Adipocyte (in vitro differentiated cells): ENCODE data around the gene GRK6.

Experiments used
- DNase-seq: peaks from one replicate; pipeline ENCODE4 v3.0.0-alpha.2; 2015; ENCODE audit warnings: low read depth
- H3K27me3 ChIP-seq: replicated peaks from 2 replicates; pipeline ENCODE4 v1.7.0; 2013; ENCODE audit warnings: mild to moderate bottlenecking, low read length, moderate library complexity; ENCODE audit not compliant: control insufficient read depth, insufficient read depth
- H3K36me3 ChIP-seq: 2 replicates; pipeline ENCODE4 v1.7.0; 2013; ENCODE audit warnings: low read length, mild to moderate bottlenecking, moderate library complexity; ENCODE audit not compliant: control insufficient read depth, insufficient read depth, severe bottlenecking
- H3K4me1 ChIP-seq: 2 replicates; pipeline ENCODE4 v1.7.0; 2013; ENCODE audit warnings: mild to moderate bottlenecking, low read length, moderate library complexity; ENCODE audit not compliant: control insufficient read depth, insufficient read depth
- H3K4me3 ChIP-seq: 2 replicates; pipeline ENCODE4 v1.7.0; 2013; ENCODE audit warnings: mild to moderate bottlenecking, low read length, moderate library complexity
- H3K9ac ChIP-seq: 2 replicates; pipeline ENCODE4 v1.7.0; 2013; ENCODE audit warnings: mild to moderate bottlenecking, low read length, moderate library complexity
- H3K9me3 ChIP-seq: 2 replicates; pipeline ENCODE4 v1.7.0; 2013; ENCODE audit warnings: mild to moderate bottlenecking, low read length, moderate library complexity; ENCODE audit not compliant: control insufficient read depth

GRK6 gene

GRCh38 chr5:177445052-177445916 is 18.8 kb downstream of the GRK6 start:
- Histone ChIP-seq H3K36me3 (peaks cover 3% of the 10 kb centered on the region), H3K4me1 (peaks cover 13% of the 10 kb centered on the region), H3K9me3 (no peaks in the 10 kb centered on the region), H3K9ac (no peak overlapping the region), H3K4me3 (no peak overlapping the region), H3K27me3 (no peaks in the 10 kb centered on the region)
- no peak for DNase-seq

- Histone ChIP-seq H3K4me1 (peaks cover 13% of the 10 kb centered on the region), H3K27me3 (no peaks in the 10 kb centered on the region), H3K9me3 (no peaks in the 10 kb centered on the region), H3K4me3 (peak overlapping the region; percentile 82), H3K36me3 (peaks cover 3% of the 10 kb centered on the region), H3K9ac (peak overlapping the region; percentile 72)
- DNase-seq = no peak
These were observed 19.4 kb downstream of the GRK6 start for GRCh38 chr5:177445917-177446199.

GRCh38 chr5:177446200-177447065 is 20.0 kb downstream of the GRK6 start, which contains the start of gene PRR7:
Gene PRR7 (plus strand): TSS chr5:177446814. CDS start chr5:177455068, 8,254 bp downstream.
- peaks cover 13% of the 10 kb centered on the region for H3K4me1 ChIP-seq
- peak; percentile 83 for DNase-seq
- peak within 1 kb of the TSS; percentile 72 for H3K9ac ChIP-seq
- no peaks in the 10 kb centered on the region for H3K27me3 ChIP-seq
- H3K9me3 ChIP-seq = no peaks in the 10 kb centered on the region
- H3K36me3 ChIP-seq = peaks cover 3% of the 10 kb centered on the region
- peak within 1 kb of the TSS; percentile 82 for H3K4me3 ChIP-seq

GRCh38 chr5:177447066-177447610 is 20.7 kb downstream of the GRK6 start:
- Histone ChIP-seq H3K4me1 (peaks cover 13% of the 10 kb centered on the region), H3K36me3 (peaks cover 3% of the 10 kb centered on the region), H3K9me3 (no peaks in the 10 kb centered on the region), H3K4me3 (peak overlapping the region; percentile 82), H3K27me3 (no peaks in the 10 kb centered on the region), H3K9ac (peak overlapping the region; percentile 72)
- peak; percentile 74 for DNase-seq

DNA sequence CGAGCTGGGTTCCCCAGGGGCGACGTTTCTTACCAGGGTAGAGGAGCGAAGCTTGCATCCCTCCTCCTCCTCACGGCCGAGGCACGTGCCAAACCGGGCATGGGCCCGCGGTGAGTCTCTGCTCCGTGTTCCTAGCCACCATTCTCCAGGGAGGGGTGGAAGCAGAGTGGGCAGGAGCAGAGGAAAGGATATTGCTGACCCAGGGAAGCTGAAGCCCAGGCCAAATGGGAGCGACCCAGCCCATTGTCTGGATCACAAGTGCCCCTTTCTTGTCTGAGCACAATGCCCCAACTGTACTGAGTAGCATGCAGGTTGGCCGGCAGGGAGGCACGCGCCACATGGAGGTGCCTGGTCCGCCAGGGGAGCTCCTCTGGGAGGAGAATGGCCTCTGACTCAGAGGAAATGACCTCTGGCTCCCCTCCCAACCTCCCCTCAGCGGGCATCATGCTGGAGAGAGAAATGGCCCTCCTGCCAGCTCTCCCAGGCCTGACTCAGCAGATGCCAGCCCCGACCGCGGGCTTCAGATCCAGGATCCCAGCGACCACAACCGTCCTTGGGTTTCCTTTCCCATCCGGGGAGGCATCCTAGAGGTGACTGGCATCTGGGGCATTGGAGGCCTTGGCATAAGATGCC is 21.3 kb downstream of the GRK6 start:
- Histone ChIP-seq H3K4me3 (no peak overlapping the region), H3K9ac (no peak overlapping the region), H3K9me3 (no peaks in the 10 kb centered on the region), H3K27me3 (no peaks in the 10 kb centered on the region), H3K36me3 (no peaks in the 10 kb centered on the region), H3K4me1 (peaks cover 13% of the 10 kb centered on the region)
- peak; percentile 68 for DNase-seq

GRCh38 chr5:177448244-177448950 is 21.9 kb downstream of the GRK6 start:
- Histone ChIP-seq H3K9ac (no peak overlapping the region), H3K27me3 (no peaks in the 10 kb centered on the region), H3K4me3 (no peak overlapping the region), H3K9me3 (no peaks in the 10 kb centered on the region), H3K36me3 (no peaks in the 10 kb centered on the region), H3K4me1 (peaks cover 13% of the 10 kb centered on the region)
- DNase-seq = no peak

DNA sequence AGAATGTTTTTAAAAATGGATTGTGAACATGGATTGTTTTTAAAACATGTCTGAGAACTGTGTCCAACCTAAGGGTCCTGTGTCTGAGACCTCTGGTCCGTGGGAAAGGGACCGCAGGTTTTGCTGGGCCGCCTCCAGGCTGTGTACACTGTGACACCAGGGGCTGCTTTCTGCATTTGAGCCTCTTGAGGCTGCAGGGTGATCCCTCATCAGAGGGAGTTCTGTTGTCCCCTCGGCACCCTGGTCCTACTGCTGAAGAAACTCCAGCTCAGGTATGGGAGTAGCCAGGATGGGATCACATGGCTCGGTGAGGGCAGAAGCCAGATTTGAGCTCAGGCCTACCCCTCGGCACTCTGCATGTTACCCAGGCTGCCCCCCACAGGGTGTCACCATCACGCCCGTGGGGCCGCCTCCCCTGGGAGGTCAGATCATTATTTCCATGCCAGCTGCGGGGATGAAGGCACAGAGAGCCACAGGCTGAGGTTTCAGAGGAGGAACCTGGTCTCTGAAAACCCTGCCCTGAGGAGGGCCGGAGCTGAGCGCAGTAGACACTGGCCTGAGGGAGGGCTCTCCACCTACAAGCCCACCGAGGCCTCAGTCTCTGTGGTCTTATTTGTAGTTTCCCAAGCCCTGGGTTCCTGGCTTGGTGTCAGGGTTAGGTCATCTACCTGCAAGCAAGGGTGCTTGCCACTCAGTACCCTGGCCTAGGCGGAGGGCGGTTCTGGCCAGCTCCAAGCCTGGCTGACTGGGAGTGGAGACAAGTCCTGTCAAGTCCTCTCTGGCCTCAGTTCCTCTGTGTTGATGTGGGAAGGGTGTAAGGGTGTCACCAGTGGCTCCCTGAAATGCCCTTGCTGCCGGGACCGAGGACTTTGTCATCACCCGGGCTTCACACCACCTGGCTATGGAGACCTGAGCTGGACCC is 22.9 kb downstream of the GRK6 start:
- no peak overlapping the region for H3K9ac ChIP-seq
- H3K36me3 ChIP-seq = no peaks in the 10 kb centered on the region
- no peak for DNase-seq
- peaks cover 18% of the 10 kb centered on the region for H3K4me1 ChIP-seq
- H3K4me3 ChIP-seq = no peak overlapping the region
- no peaks in the 10 kb centered on the region for H3K27me3 ChIP-seq
- H3K9me3 ChIP-seq = no peaks in the 10 kb centered on the region

DNA sequence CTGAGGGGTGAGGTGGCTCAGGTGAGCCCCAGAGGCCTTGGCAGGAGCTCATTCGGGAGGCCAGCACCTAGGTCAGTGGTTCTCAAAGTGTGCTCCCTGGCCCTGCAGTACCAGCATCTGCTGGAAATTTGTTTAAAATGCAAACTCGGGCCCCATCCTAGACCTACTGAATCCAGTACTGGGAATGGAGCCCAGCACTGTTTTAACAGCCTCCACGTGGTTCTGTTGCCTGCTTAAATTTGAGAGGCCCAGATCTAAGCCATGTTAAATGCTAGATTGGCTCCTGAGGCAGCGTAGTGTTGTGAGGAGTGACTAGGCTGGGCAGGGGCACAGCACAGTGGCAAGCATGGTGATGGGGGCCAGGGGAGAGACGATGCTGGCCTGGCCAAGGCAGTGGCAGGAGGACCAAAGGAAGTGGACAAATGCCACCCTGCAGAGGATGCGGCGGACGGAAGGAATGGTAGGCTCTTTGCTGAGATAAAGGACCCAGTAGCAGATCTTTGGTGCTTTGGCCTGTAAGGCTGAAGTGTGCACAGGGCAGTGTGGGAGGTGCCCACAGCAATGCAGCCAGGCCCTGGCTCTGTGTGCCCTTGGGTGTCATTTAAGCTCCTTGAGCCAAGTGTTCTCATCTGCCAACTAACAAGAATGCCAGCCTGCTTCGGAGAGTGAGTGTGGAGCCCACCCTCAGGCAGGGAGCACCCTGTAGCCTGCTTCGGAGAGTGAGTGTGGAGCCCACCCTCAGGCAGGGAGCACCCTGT is 24.4 kb downstream of the GRK6 start:
- Histone ChIP-seq H3K9me3 (no peaks in the 10 kb centered on the region), H3K9ac (no peak overlapping the region), H3K27me3 (no peaks in the 10 kb centered on the region), H3K4me3 (no peak overlapping the region), H3K36me3 (no peaks in the 10 kb centered on the region), H3K4me1 (peaks cover 21% of the 10 kb centered on the region)
- DNase-seq = no peak

DNA sequence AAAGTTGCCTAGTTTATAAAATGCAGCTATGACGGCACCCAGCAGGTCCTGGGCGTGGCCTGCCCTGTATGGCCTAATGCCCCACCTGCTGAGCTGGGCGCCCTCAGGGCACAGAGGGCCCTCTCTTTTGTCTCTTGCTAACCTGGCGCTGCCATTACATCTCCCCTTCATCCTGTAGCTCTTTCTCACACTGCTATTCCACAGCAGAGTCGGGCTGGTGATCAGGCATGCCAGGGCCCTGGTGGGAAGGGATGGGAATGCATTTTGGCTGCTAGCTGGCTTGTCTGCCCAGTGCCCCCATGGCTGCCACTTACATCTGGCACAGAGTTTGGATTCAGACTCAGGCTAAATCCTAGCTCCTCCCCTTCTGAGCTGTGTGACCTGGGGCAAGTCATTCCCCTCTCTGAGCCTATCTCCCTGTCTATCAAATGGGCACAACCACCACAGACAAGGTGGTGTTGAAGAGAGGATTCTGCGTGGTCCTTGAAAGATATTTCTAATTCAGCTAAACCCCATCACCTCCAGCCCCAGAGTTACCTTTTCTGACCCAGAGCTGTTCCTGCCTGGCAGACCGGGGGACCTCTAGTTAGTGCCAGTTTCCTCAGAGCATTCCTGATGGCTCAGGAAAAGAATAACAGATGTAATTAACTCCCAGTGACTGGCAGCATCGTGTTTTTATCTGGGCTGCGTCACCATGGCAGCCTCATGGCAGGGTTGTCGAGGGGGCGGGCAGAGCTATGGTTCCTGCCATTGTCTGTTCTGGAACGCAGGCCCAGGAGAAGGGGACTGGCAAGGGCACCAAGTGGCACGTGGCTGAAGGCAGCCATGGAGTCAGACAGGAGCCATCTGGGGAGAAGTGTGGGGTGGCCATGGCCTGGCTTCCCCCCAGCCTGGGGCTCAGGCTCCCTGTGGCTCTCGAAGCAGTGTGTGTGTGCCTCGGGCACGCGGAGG is 26.5 kb downstream of the GRK6 start:
- H3K27me3 ChIP-seq = no peaks in the 10 kb centered on the region
- H3K4me3 ChIP-seq = no peak overlapping the region
- peaks cover 10% of the 10 kb centered on the region for H3K36me3 ChIP-seq
- no peak overlapping the region for H3K9ac ChIP-seq
- no peak for DNase-seq
- H3K4me1 ChIP-seq = peaks cover 19% of the 10 kb centered on the region
- H3K9me3 ChIP-seq = no peaks in the 10 kb centered on the region
